Type B pancreatic cell (in vitro differentiated cells): Measurements from ENCODE around the gene RPN2. TPM values are rescaled to one million over a fixed set of nuclear protein-coding genes. Genes with fewer than 3 reads are reported as not detected.

Experiments
- DNase-seq: peaks from one replicate; pipeline ENCODE4 v3.0.0; 2021; ENCODE audit warnings: mixed read lengths; ENCODE audit not compliant: unreplicated experiment; ENCODE audit errors: extremely low spot score
- H3K27ac Mint-ChIP-seq: 2 replicates; pipeline ENCODE4 v1.8.0; 2021; ENCODE audit warnings: mild to moderate bottlenecking, mixed read lengths
- H3K27me3 Mint-ChIP-seq: 2 replicates; pipeline ENCODE4 v1.8.0; 2021; ENCODE audit warnings: mixed read lengths
- H3K36me3 Mint-ChIP-seq: 2 replicates; pipeline ENCODE4 v1.8.0; 2021; ENCODE audit warnings: mixed read lengths
- H3K4me1 Mint-ChIP-seq: one replicate; pipeline ENCODE4 v1.8.0; 2021; ENCODE audit warnings: mixed read lengths; ENCODE audit not compliant: unreplicated experiment
- H3K4me3 Mint-ChIP-seq: 2 replicates; pipeline ENCODE4 v1.8.0; 2021; ENCODE audit warnings: mild to moderate bottlenecking, mixed read lengths
- H3K9me3 Mint-ChIP-seq: 2 replicates; pipeline ENCODE4 v1.8.0; 2021; ENCODE audit warnings: mixed read lengths
- total RNA-seq: library from RNA; stranded (reverse); gene quantifications from 2 replicates; pipeline ENCODE4 v1.2.1, GENCODE V29; 2021; ENCODE audit warnings: low replicate concordance
- TF ChIP-seq, protein P1 (sequence below): fragments of 200-600 bp; sonication (generic); conservative IDR thresholded peaks from 2 replicates; pipeline ENCODE4 v1.5.0; 2021; ENCODE audit warnings: antibody characterized with exemption, mild to moderate bottlenecking

Gene RPN2
- total RNA-seq, 1 donor from 2014 or later = 184 TPM

DNA sequence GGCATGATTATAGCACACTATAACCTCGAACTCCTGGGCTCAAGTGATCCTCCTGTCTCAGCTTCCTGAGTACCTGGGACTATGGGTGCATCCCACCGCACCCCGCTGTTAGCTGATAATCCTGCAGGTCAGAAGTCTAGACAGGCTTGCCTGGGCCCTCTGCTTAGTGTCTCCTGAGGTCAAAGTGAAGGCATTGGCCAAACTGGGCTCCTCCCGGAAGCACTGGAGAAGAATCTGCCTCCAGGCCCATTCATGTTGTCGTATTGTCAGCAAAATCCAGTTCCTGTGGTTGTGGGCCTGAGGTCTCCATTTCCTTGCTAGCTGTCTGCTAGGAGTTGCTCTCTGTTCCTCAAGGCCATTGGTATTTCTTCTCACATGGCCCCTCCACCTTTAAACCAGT is 6.6 kb downstream of the RPN2 start:
- peaks cover 21% of the 10 kb centered on the region for H3K4me1 Mint-ChIP-seq
- H3K36me3 Mint-ChIP-seq = peaks cover 23% of the 10 kb centered on the region

DNA sequence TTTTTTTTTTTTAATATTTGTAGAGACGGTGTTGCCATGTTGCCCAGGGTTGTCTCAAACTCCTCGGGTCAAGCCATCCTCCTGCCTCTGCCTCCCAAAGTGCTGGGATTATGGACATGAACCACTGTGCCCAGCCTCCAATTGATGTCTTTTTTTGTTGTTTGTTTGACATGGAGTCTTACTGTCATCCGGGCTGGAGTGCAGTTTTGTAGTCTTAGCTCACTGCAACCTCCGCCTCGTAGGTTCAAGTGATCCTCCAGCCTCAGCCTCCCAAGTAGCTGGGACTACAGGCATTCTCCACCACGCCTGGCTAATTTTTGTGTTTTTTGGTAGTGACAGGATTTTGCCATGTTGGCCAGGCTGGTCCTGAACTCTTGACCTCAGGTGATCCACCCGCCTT is 9.7 kb downstream of the RPN2 start:
- Mint-ChIP-seq H3K4me3 (no peak overlapping the region), H3K27ac (no peak overlapping the region), H3K27me3 (no peaks in the 10 kb centered on the region), H3K9me3 (no peaks in the 10 kb centered on the region), H3K36me3 (peaks cover 29% of the 10 kb centered on the region), H3K4me1 (peaks cover 23% of the 10 kb centered on the region)
- TF ChIP-seq, protein P1, sequence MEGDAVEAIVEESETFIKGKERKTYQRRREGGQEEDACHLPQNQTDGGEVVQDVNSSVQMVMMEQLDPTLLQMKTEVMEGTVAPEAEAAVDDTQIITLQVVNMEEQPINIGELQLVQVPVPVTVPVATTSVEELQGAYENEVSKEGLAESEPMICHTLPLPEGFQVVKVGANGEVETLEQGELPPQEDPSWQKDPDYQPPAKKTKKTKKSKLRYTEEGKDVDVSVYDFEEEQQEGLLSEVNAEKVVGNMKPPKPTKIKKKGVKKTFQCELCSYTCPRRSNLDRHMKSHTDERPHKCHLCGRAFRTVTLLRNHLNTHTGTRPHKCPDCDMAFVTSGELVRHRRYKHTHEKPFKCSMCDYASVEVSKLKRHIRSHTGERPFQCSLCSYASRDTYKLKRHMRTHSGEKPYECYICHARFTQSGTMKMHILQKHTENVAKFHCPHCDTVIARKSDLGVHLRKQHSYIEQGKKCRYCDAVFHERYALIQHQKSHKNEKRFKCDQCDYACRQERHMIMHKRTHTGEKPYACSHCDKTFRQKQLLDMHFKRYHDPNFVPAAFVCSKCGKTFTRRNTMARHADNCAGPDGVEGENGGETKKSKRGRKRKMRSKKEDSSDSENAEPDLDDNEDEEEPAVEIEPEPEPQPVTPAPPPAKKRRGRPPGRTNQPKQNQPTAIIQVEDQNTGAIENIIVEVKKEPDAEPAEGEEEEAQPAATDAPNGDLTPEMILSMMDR = no peak
- DNase-seq = no peak

More for the DNA sequence above, 6.6 kb downstream of the RPN2 start:
- Mint-ChIP-seq H3K27ac (no peak overlapping the region), H3K27me3 (no peaks in the 10 kb centered on the region), H3K4me3 (no peak overlapping the region), H3K9me3 (no peaks in the 10 kb centered on the region)
- TF ChIP-seq, protein P1 = no peak
- no peak for DNase-seq

DNA sequence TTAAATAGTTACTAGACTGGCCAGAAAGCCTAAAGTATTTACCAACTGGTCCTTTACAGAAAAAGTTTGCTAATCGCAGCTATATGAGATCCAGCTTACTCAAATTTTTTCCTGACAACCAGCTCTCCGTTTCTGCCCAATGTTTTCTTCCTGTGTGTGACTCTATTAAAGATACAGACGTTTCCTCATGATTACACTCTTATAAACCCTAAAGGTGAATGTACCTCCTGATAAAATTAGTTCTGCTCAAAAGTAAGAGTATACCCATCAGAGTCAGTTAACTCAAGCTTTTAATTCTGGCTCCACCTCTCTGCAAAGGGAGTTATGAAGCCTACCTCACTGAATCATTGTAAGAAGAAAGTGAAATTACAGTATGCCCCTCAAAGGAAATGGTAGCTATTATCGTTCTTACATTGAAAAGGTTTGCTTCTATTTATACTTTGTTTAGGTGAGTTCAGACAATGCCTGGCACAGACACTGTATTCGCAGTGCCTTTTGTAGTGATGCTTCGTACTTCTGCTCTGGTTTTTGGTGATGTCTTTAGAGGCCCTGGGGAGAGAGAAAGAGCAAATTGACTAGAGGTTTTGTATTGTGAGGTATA is 10.4 kb downstream of the RPN2 start:
- TF ChIP-seq, protein P1 = no peak
- DNase-seq = no peak
- no peaks in the 10 kb centered on the region for H3K27me3 Mint-ChIP-seq
- H3K27ac Mint-ChIP-seq = no peak overlapping the region
- H3K36me3 Mint-ChIP-seq = peaks cover 23% of the 10 kb centered on the region
- H3K4me3 Mint-ChIP-seq = no peak overlapping the region
- H3K4me1 Mint-ChIP-seq = peaks cover 18% of the 10 kb centered on the region
- no peaks in the 10 kb centered on the region for H3K9me3 Mint-ChIP-seq

DNA sequence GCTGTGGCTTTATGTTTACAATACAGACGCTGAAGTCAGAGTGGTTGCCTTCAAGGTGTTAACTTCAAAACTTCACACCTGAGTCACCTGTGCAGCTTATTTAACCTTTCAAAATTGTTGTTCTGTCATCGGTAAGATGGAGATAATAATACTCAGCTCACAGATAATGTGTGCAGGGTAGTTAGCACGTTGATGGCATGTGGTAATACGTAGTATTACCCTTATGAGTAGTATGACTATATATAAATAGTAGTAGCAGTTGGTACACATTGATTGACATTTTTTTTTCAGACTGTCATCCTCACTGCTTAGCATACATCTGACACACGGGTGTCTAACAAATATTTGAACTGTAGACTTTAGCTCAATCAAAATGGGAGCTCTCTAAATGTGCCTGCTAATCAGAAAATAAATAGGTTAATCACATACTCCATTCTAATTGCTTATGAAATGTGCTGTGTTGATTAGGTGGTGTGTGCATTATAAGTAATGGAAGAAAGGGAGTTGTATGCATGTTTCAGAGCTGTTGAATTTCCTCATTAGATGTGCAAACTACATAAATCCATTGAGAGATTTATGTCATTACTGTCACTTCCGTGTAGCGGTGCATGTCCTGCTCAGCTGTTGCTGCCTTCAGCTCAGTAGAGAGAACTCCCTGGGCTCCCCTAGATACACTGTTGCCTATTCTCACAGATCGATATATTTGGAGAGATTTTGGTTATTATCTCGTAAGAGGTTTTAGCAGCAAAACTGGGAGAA is 11.4 kb downstream of the RPN2 start:
- Mint-ChIP-seq H3K9me3 (no peaks in the 10 kb centered on the region), H3K36me3 (peaks cover 18% of the 10 kb centered on the region), H3K4me1 (peaks cover 24% of the 10 kb centered on the region), H3K27me3 (no peaks in the 10 kb centered on the region), H3K27ac (peak overlapping the region; percentile 26), H3K4me3 (no peak overlapping the region)
- no peak for DNase-seq
- TF ChIP-seq, protein P1 = no peak

DNA sequence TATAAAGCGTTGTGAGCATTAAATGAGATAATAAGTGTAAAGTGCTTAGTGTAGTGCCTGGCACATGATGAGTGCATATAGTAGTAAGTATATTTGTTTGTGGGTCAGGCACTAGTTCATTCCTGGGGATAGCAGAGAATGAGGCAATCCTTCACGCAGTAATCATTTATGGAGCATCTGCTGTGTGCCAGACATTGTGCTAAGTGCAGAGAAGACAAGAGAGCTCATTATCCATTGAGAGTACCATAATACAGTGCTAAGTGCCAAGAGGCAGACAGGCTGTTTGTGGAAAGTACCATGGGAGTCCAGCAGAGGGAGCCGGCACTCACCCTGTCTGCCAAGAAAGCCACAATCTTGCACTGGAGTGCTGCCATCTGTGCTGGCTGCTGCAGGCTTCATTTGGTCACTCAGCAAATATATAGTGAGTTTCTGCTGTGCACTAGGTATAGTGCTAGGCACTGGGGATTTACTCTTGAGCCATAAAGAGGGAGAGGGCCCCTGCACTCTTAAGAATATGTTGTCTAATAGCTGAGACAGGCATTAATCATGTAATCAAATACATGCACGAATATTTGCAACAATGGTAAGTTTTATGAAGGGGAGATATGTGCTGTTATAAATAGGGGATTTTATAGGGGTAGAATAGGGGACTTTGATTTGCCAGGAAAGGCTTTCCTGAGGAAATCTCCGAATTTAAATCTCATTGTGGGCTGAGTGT is 13.2 kb downstream of the RPN2 start:
- Mint-ChIP-seq H3K27me3 (no peaks in the 10 kb centered on the region), H3K9me3 (no peaks in the 10 kb centered on the region), H3K4me3 (no peak overlapping the region), H3K36me3 (peaks cover 21% of the 10 kb centered on the region), H3K27ac (peak overlapping the region; percentile 79), H3K4me1 (peaks cover 28% of the 10 kb centered on the region)
- TF ChIP-seq, protein P1 = peak; percentile 93
- DNase-seq = peak; percentile 79
